ENCODE data around the gene TRIM29. TPM values are rescaled to one million over a fixed set of nuclear protein-coding genes. Genes with fewer than 3 reads are reported as not detected.

Gene TRIM29
- total and polyA plus RNA-seq, 12 donors = 0.24 to 4.3 (median 1.1) TPM; not detected in 3

DNA sequence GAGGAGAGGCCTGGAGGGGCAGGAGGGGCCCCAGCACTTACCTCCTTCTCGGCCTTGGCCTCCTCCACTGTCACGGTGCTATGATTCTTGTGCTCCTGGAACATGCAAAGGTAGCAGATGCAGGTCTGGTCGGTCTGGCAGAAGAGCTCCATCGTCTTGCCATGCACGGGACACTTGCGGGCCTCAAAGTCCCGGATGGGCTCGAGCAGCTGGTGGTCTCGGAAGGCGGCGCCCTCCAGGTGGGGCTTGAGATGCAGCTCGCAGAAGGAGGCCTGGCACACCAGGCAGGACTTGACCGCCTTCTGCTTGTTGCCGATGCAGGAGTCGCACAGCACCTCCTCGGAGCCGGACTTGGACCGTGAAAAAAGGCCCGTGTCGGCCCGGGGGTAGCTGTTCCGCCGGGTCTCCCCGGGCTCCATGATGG, 714 bp downstream of the TRIM29 start:
- intact Hi-C loops (cut with DNase I) = no loop called here
- no peaks in the 10 kb centered on the region for H3K27me3 ChIP-seq
- TF ChIP-seq POLR2A (IDR thresholded peaks at IDR 0.05) = no peak
- WGBS, 4 donors = 94 to 97% (median 96%) methylated on average over 8 to 24 of the region's 24 CpGs
- DNase-seq = peak in 3 of 7 donors; percentile 6 to 35 (median 9)
- H3K4me1 ChIP-seq (replicated peaks in 1 of 2) = no peaks in the 10 kb centered on the region
- H3K9me3 ChIP-seq (replicated peaks in 1 of 3) = no peaks in the 10 kb centered on the region
- H3K36me3 ChIP-seq (replicated peaks in 1 of 2) = no peaks in the 10 kb centered on the region
- H3K27ac ChIP-seq = no peak overlapping the region
- H3K4me3 ChIP-seq = no peak overlapping the region

DNA sequence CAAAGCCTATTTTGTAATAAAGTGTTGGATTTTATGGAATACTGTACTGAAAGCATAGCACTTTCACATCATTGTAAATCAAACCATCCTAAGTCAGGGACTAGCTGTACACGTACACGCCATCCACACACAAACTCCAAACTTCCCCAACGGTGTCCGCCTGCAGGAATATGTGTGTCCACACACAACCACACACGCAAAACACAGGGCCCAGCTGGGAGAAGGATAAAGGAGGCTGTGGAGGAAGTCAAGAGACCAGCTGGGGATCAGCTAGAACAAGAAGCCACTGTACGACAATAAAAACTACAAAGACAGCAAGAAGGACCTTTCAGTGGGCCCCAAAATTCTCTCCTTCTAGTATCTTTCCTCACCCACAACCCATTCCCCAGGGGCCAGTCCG, 1.6 kb downstream of the TRIM29 start:
- 81 to 90% (median 88%) methylated on average over 7 of the region's 7 CpGs for WGBS, 4 donors
- H3K9me3 ChIP-seq (replicated peaks in 1 of 3) = no peaks in the 10 kb centered on the region
- intact Hi-C loops (cut with DNase I) = no loop called here
- no peak overlapping the region for H3K4me3 ChIP-seq
- TF ChIP-seq POLR2A (IDR thresholded peaks at IDR 0.05) (no peak), CTCF (IDR thresholded peaks at IDR 0.05) (no peak)
- no peaks in the 10 kb centered on the region for H3K27me3 ChIP-seq
- H3K36me3 ChIP-seq (replicated peaks in 1 of 2) = no peaks in the 10 kb centered on the region
- H3K4me1 ChIP-seq (replicated peaks in 1 of 2) = no peaks in the 10 kb centered on the region
- peak in 4 of 7 donors; percentile 2 to 25 (median 6) for DNase-seq
- no peak overlapping the region for H3K27ac ChIP-seq

- peak in 2 of 7 donors; percentile 4 to 14 for DNase-seq
- WGBS, 4 donors = 84 to 89% (median 87%) methylated on average over 2 of the region's 2 CpGs
- Histone ChIP-seq H3K27ac (no peak overlapping the region), H3K27me3 (no peaks in the 10 kb centered on the region), H3K9me3 (replicated peaks in 1 of 3) (no peaks in the 10 kb centered on the region), H3K36me3 (replicated peaks in 1 of 2) (no peaks in the 10 kb centered on the region), H3K4me3 (no peak overlapping the region), H3K4me1 (replicated peaks in 1 of 2) (no peaks in the 10 kb centered on the region)
- intact Hi-C loops (cut with DNase I) = no loop called here
- no peak for TF ChIP-seq CTCF (IDR thresholded peaks at IDR 0.05)
- no peak for TF ChIP-seq POLR2A (IDR thresholded peaks at IDR 0.05)
Observed at GRCh38 chr11:120135838-120136237, 2.1 kb downstream of the TRIM29 start.

DNA sequence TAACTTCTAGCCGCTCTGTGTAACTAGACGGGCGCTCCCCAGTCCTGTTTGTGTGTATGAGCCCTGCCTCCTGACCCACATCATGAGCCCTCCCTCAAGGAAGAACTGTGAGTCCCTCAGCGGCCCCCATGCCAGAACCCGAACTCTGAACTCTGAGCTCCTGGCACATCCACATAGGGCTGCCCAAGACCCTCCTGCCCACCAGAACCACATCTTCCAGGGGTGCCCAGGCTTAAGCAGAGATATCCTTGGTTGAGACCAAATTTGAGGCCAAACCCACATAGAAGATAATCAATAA, 3.0 kb downstream of the TRIM29 start:
- Histone ChIP-seq H3K9me3 (replicated peaks in 1 of 3) (no peaks in the 10 kb centered on the region), H3K4me3 (no peak overlapping the region), H3K27ac (no peak overlapping the region), H3K4me1 (replicated peaks in 1 of 2) (no peaks in the 10 kb centered on the region), H3K27me3 (no peaks in the 10 kb centered on the region), H3K36me3 (replicated peaks in 1 of 2) (no peaks in the 10 kb centered on the region)
- 89 to 98% (median 95%) methylated on average over 4 to 5 of the region's 5 CpGs; no CpG with 5 or more reads in 1 of the 4 donors for WGBS, 4 donors
- TF ChIP-seq POLR2A (IDR thresholded peaks at IDR 0.05) (no peak), CTCF (IDR thresholded peaks at IDR 0.05) (no peak)
- intact Hi-C loops (cut with DNase I) = no loop called here
- peak in 5 of 7 donors; percentile 3 to 46 (median 8) for DNase-seq

- no peak overlapping the region for H3K4me3 ChIP-seq
- no peak overlapping the region for H3K27ac ChIP-seq
- H3K9me3 ChIP-seq (replicated peaks in 1 of 3) = no peaks in the 10 kb centered on the region
- H3K36me3 ChIP-seq (replicated peaks in 1 of 2) = no peaks in the 10 kb centered on the region
- no peak for TF ChIP-seq POLR2A (IDR thresholded peaks at IDR 0.05)
- no peak for TF ChIP-seq CTCF (IDR thresholded peaks at IDR 0.05)
- intact Hi-C loops (cut with DNase I) = no loop called here
- 88 to 95% (median 92%) methylated on average over 10 to 14 of the region's 14 CpGs for WGBS, 4 donors
- no peaks in the 10 kb centered on the region for H3K4me1 ChIP-seq (replicated peaks in 1 of 2)
- peak in 4 of 7 donors; percentile 3 to 34 (median 8) for DNase-seq
- H3K27me3 ChIP-seq = no peaks in the 10 kb centered on the region
Observed at GRCh38 chr11:120134106-120134930, 3.6 kb downstream of the TRIM29 start.
